HG03280 (cell line): ENCODE results near the gene CLASP2.
A peak's percentile ranks its signal among the peaks of the same experiment; 100 is the strongest.
"Not testable (repeated sequence)": the region's sequence is repeated elsewhere in the genome, so short reads cannot be mapped to it uniquely, and the experiment has no call there.

Experiments used
- ATAC-seq: cut with Tn5 transposase; IDR thresholded peaks from one replicate; pipeline ENCODE4 v1.9.1; 2021; ENCODE audit warnings: mild to moderate bottlenecking, moderate library complexity; ENCODE audit not compliant: unreplicated experiment

The CLASP2 gene

GRCh38 chr3:33690341-33690740 lies 27.7 kb downstream of the CLASP2 start:
- no peak for ATAC-seq

- ATAC-seq: no peak
Measured at GRCh38 chr3:33687406-33688010, 30.5 kb downstream of the CLASP2 start.

- ATAC-seq: no peak
Measured at GRCh38 chr3:33682770-33683169, 35.3 kb downstream of the CLASP2 start.

DNA sequence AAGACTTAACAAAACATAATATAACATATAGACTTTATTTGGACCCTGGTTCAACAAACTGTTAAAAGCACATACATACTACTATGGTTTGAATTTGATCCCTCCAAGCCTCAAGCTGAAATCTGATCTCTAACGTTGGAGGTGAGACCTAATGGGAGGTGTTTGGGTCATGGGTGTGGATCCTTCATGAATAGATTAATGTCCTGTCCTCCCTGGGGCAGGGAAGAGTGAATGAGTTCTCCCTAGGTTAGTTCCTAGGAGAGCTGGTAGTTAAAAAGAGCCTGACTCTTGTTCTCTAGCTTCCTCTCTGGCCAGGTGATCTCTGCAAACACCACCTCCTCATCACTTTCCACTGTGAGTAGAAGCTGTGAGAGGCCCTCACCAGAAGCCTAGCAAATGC lies 36.4 kb downstream of the CLASP2 start:
- no peak for ATAC-seq

DNA sequence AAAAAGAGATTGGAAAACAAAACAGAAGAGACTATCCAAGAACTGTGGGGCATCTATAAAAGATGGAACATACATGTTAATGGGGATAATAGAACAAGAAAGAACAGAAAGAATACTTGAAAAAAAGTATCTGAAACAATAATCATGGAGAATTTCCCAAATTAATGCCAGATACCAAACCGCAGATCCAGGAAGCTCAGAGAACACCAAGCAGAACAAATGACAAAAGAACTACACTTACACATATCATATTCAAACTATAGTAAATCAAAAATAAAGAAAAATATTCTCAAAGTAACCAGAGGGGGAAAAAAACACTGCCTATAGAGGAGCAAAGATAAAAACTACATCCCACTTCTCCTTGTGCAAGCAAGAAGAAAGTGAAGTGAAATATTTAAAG lies 40.0 kb downstream of the CLASP2 start:
- no peak for ATAC-seq

- not testable (repeated sequence) for ATAC-seq
Measured at GRCh38 chr3:33673436-33673835, 44.6 kb downstream of the CLASP2 start.

DNA sequence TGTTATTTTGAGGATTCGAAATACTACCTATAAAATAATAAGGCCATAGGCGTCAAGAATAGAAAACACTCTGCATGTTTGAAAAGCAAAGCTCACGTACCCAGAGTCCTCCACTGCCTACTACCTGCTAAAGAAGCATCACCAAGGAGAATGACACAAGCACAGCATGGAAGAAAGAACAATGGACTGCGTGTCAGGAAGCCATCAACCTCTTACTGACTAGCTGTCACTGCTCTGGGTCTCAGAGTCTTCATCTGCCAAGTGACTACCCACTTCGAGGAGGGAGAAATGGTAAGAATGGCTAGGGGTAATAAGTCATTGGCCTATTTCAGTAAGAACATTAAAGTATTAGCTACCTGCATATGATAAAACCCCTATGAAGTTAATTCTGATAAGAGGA lies 49.4 kb downstream of the CLASP2 start:
- no peak for ATAC-seq

GRCh38 chr3:33665294-33665693 lies 52.8 kb downstream of the CLASP2 start:
- no peak for ATAC-seq

DNA sequence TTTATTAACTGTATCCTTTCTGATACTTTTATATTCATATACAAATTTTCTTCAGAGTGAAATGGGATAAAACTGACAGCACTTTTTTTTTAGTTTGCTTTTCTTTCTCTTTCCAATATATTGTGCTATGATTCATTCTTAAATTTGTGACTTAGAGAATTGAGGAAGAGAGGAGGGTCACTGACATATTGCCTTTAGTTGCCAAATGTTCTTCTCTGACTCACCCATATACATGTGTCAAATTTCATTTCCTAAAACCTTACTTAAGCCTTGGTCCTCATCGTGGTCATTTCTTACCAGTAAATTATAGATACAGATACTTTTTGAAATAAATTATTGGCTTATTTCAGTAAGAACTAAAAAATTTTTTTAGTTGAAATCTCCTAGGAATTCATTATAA lies 53.9 kb downstream of the CLASP2 start:
- ATAC-seq: no peak

DNA sequence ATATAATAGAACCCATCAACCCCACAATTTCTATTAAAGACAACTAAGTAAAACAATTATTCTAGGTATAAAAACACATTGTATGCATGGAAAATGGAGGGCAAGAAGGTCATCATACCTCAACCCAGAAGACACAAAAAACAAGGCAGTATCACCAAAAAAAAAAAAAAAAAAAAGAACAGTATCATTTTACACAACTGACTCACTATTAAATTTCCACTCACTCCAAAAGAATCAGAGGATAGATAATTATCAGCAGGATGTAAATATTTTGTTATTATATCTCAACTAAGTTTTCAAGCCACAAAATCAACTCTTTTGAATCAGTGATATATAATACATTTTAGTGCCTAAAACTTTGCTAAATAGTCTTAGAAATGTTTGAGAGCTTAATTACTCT lies 55.0 kb downstream of the CLASP2 start:
- ATAC-seq: no peak

GRCh38 chr3:33659856-33660434 lies 58.1 kb downstream of the CLASP2 start:
- ATAC-seq: no peak

DNA sequence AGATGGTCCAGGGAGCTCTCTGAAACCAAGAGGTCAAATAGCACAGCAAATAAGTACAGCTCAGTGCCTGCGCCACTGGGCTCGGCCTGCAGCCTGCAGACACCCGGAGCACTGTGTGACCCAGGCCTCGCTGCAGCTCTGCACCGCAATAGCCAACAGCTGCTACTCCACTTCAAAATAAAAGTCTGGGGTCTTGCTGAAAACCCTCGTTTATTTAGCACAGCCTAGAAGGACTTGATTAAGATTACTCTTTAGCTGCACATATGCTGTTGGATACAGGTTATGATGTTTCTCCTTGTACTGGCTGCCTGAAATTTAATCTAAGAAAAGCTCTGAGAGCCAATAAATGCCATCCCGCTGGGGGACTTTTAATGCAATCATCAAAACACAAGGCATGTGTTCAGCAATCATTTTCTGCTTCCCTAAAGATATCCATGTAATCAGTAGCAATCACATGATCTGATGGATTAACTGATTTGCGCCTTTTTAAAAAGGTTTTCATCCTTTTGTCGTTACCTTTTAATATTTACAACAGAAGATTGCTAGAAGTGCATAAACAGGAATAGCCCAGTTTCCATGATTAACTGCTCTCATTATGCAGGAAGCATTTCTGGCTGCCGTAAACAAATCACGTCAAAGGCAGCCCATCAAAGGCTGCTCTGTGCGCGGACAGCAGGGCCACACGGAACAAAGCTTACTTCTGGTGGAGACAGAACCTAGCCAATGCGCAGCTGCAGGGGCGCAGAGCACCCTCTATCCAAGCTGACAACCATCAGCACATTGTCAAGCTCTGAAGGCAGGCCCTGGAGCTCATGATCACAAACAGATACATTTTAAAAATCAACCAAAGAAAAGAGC lies 58.8 kb downstream of the CLASP2 start:
- ATAC-seq: peak; percentile 67

DNA sequence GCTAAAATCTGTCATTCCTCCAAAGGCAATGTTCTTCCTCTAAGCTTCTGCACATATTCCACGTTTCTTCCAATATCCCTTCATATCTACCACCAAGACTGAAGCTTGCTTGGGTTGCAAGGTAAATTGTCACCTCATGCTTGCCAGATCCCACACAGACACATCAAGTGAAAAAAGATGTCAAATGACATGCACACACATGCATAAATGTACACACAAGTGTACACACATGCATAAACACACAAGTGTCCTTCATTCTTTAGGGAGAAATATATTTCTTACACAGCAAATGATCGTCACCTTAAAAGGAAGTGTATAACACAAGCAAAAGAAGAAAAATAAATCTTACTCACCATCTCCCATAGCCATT lies 59.4 kb downstream of the CLASP2 start:
- no peak for ATAC-seq

GRCh38 chr3:33658039-33658438 lies 60.0 kb downstream of the CLASP2 start:
- ATAC-seq: no peak

DNA sequence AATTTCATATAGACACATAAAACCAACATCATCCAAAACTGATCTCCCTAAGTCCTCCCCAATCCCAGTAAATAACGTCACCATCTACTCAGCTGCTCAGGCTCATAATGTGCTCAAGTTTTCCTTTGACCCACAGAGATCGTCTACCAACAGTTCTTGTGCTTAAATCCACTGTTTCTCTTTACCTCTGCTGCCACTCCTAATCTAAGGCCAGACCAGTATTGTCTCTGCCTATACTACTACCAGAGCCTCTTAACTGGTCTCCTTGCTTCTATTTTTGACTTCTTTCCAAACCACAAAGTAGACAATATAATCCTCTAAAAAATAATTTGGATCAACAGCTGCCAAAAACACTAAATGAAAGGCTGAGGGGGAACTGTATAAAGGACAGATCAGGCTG lies 65.3 kb downstream of the CLASP2 start:
- ATAC-seq: no peak

GRCh38 chr3:33651101-33651500 lies 67.0 kb downstream of the CLASP2 start:
- not testable (repeated sequence) for ATAC-seq

GRCh38 chr3:33650495-33650894 lies 67.6 kb downstream of the CLASP2 start:
- ATAC-seq: no peak

GRCh38 chr3:33648793-33649192 lies 69.3 kb downstream of the CLASP2 start:
- ATAC-seq: no peak

- ATAC-seq: no peak
Measured at GRCh38 chr3:33646406-33646805, 71.6 kb downstream of the CLASP2 start.

GRCh38 chr3:33645060-33645647 lies 72.9 kb downstream of the CLASP2 start:
- ATAC-seq: no peak

DNA sequence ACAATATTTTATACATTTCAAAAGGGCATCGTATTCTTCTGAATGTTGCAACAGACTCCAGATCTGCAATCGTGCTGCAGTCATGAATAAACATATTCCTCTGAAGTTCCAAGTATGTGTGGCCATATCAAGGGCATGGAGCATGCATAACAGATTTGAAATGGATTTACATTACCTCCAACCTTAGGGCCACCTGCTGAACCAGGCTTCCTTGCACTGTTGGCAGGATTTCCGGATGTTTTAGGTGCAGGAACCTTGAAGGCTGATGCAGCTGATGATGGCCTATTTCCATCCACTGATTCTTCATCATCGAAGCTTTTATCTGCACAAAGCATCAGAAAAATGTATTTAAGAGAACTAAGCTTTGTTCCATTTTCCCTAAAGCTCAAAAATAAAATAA lies 73.5 kb downstream of the CLASP2 start:
- ATAC-seq: no peak

DNA sequence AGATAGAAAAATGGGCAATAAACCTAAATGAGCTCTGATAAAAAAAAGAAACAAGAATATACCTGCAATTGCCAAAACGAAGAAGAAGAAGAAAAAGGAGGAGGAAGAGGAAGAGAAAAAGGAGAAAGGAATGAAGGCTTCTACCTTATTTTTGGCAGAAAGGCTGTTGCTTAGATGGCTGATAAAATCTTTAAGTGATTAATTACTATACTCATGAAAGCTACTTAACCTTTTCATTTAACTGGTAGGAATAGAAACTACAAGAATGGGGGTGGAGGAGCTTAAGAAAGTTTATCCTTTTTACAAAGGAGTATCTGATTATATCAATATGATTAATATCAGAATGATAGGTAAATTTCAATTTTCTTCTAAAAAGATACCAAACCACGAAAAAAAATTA lies 75.2 kb downstream of the CLASP2 start:
- ATAC-seq: no peak
